Measurements from ENCODE around the gene SKA3. TPM values are rescaled to one million over a fixed set of nuclear protein-coding genes. Genes with fewer than 3 reads are reported as not detected.
"Not testable (repeated sequence)": the region's sequence is repeated elsewhere in the genome, so short reads cannot be mapped to it uniquely, and the experiment has no call there.

The SKA3 gene
- total RNA-seq (1 to 10 TPM in 1 of 9 donors, under 1 TPM in 5, not detected in 3; 0.33 to 4.5 (median 0.59) TPM), polyA plus RNA-seq (under 1 TPM in 1 of 2 donors, not detected in 1; 0.32 TPM)
- long read RNA-seq, donor 1: 0 reads
- long read RNA-seq, donor 2: 0 reads
- long read RNA-seq, donor 3: 0 reads

GRCh38 chr13:21176215-21176981 lies at the start of gene SKA3, which contains the start of gene MRPL57:
Gene SKA3 (minus strand): TSS chr13:21176552. CDS start chr13:21176477, 75 bp downstream.
Gene MRPL57 (plus strand): TSS chr13:21176658. CDS start chr13:21176917, 259 bp downstream.
- Histone ChIP-seq H3K27me3 (no peaks in the 10 kb centered on the region), H3K27ac (peak within 1 kb of the TSS; percentile 94 to 99 (median 96)), H3K36me3 (no peaks in the 10 kb centered on the region), H3K4me1 (peaks cover 0 to 21% (median 14%) of the 10 kb centered on the region in 12 donors), H3K4me3 (peak within 1 kb of the TSS; percentile 74 to 99 (median 85)), H3K9me3 (no peaks in the 10 kb centered on the region)
- DNase-seq (peak; percentile 90 to 96 (median 93)), ATAC-seq (peak; percentile 98)
- intact Hi-C loops (cut with DNase I): loop anchor here in 7 of 10 donors (2.0 to 10.0 kb wide), 6 partner anchors 38 to 300 kb away; no protein-coding TSS in a partner anchor
- 0 to 1% (median 1%) methylated on average over 29 to 93 of the region's 93 CpGs for WGBS, 4 donors
- TF ChIP-seq, protein P1, sequence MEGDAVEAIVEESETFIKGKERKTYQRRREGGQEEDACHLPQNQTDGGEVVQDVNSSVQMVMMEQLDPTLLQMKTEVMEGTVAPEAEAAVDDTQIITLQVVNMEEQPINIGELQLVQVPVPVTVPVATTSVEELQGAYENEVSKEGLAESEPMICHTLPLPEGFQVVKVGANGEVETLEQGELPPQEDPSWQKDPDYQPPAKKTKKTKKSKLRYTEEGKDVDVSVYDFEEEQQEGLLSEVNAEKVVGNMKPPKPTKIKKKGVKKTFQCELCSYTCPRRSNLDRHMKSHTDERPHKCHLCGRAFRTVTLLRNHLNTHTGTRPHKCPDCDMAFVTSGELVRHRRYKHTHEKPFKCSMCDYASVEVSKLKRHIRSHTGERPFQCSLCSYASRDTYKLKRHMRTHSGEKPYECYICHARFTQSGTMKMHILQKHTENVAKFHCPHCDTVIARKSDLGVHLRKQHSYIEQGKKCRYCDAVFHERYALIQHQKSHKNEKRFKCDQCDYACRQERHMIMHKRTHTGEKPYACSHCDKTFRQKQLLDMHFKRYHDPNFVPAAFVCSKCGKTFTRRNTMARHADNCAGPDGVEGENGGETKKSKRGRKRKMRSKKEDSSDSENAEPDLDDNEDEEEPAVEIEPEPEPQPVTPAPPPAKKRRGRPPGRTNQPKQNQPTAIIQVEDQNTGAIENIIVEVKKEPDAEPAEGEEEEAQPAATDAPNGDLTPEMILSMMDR (IDR thresholded peaks at IDR 0.05): peak in 4 of 12 donors; percentile 11 to 35 (median 16)
- TF ChIP-seq POLR2A (IDR thresholded peaks at IDR 0.05): peak in 1 of 2 donors; percentile 95

GRCh38 chr13:21225082-21225481 lies 48.7 kb upstream of the SKA3 start:
- DNase-seq: no peak
- Histone ChIP-seq H3K36me3 (no peaks in the 10 kb centered on the region), H3K9me3 (peaks cover 0 to 21% (median 7%) of the 10 kb centered on the region in 12 donors), H3K4me1 (no peaks in the 10 kb centered on the region), H3K27ac (no peak overlapping the region), H3K27me3 (no peaks in the 10 kb centered on the region), H3K4me3 (no peak overlapping the region)
- no peak for ATAC-seq
- no peak for TF ChIP-seq POLR2A (IDR thresholded peaks at IDR 0.05)
- TF ChIP-seq, protein P1 (IDR thresholded peaks at IDR 0.05): no peak
- intact Hi-C loops (cut with DNase I): no loop called here
- 75 to 89% (median 84%) methylated on average over 6 of the region's 6 CpGs for WGBS, 4 donors

GRCh38 chr13:21221268-21221667 lies 44.9 kb upstream of the SKA3 start:
- Histone ChIP-seq H3K4me3 (no peak overlapping the region), H3K36me3 (no peaks in the 10 kb centered on the region), H3K9me3 (peaks cover 0 to 21% (median 7%) of the 10 kb centered on the region in 12 donors), H3K27ac (no peak overlapping the region), H3K4me1 (peaks cover 0 to 6% (median 0%) of the 10 kb centered on the region in 12 donors), H3K27me3 (no peaks in the 10 kb centered on the region)
- DNase-seq (no peak), ATAC-seq (no peak)
- no peak for TF ChIP-seq POLR2A (IDR thresholded peaks at IDR 0.05)
- intact Hi-C loops (cut with DNase I): no loop called here

GRCh38 chr13:21219716-21220115 lies 43.4 kb upstream of the SKA3 start:
- H3K36me3 ChIP-seq; H3K4me1 ChIP-seq; H3K27me3 ChIP-seq; H3K4me3 ChIP-seq; ATAC-seq; intact Hi-C loops (cut with DNase I); DNase-seq; H3K27ac ChIP-seq: not testable (repeated sequence)
- H3K9me3 ChIP-seq: peaks cover 0 to 21% (median 7%) of the 10 kb centered on the region in 12 donors
- 61 to 77% (median 70%) methylated on average over 3 of the region's 3 CpGs for WGBS, 4 donors

DNA sequence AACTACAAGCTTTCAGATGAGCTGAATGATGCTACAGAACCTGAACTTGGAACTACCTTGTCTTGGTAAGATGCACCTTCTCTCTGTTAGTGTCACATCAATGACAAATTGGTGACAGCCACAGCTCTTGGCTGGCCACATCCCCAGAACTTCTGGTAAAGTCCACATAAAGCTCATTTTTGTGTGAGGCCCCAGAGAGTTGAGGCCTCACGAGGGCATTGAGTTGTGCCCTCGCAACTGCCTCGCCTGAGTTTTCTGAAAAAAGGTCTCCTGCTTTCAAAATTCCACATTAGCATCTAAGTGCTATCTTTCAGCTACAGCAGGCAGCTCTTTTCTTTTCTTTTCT lies 42.7 kb upstream of the SKA3 start:
- intact Hi-C loops (cut with DNase I): no loop called here
- 71 to 80% (median 74%) methylated on average over 3 of the region's 3 CpGs for WGBS, 4 donors
- H3K4me1 ChIP-seq: peaks cover 0 to 6% (median 0%) of the 10 kb centered on the region in 12 donors
- no peak overlapping the region for H3K27ac ChIP-seq
- ATAC-seq: no peak
- DNase-seq: no peak
- H3K36me3 ChIP-seq: no peaks in the 10 kb centered on the region
- no peak overlapping the region for H3K4me3 ChIP-seq
- peaks cover 0 to 21% (median 7%) of the 10 kb centered on the region in 12 donors for H3K9me3 ChIP-seq
- peaks cover 0 to 4% (median 0%) of the 10 kb centered on the region in 9 donors for H3K27me3 ChIP-seq
- no peak for TF ChIP-seq POLR2A (IDR thresholded peaks at IDR 0.05)
- TF ChIP-seq, protein P1 (IDR thresholded peaks at IDR 0.05): no peak

Measured in heart left ventricle (tissue), 16 donors.